Testis (tissue), 3 donors: ENCODE data around the gene UBAP2L. TPM values are rescaled to one million over a fixed set of nuclear protein-coding genes. Genes with fewer than 3 reads are reported as not detected.
A peak's percentile ranks its signal among the peaks of the same experiment; 100 is the strongest.

Experiments
- DNase-seq: peaks from one replicate; pipeline ENCODE4 v3.0.0-alpha.2; 2019
- H3K27ac ChIP-seq, 2 donors: fragments of 200-600 bp; sonication (generic); one replicate each; pipeline ENCODE4 v1.5.1; 2019
- H3K27me3 ChIP-seq: fragments of 200-600 bp; sonication (generic); one replicate; pipeline ENCODE4 v1.5.1; 2019
- H3K36me3 ChIP-seq: fragments of 200-600 bp; sonication (generic); one replicate; pipeline ENCODE4 v1.5.1; 2017; ENCODE audit warnings: low read depth; ENCODE audit errors: missing control alignments
- H3K4me1 ChIP-seq: fragments of 200-600 bp; sonication (generic); one replicate; pipeline ENCODE4 v1.5.1; 2019
- H3K4me3 ChIP-seq, 2 donors: fragments of 200-600 bp; sonication (generic); one replicate each; pipeline ENCODE4 v1.5.1; 2017 to 2019
- H3K9me3 ChIP-seq: fragments of 200-600 bp; sonication (generic); one replicate; pipeline ENCODE4 v1.5.1; 2017
- POLR2A ChIP-seq: fragments of 450-650 bp; IDR thresholded peaks from one replicate; pipeline ENCODE4 v1.6.1; 2017; ENCODE audit warnings: antibody characterized with exemption, mild to moderate bottlenecking, moderate library complexity
- WGBS, 2 donors: methylation state at CpG; one replicate each; pipeline ENCODE4 v1.1.5; 2018; 5-methylcytosine and 5-hydroxymethylcytosine counted together
- intact Hi-C: fragments of 100-400 bp; cut with DNase I; formaldehyde crosslinking; loops from one replicate; pipeline ENCODE4 v1.15.1; 2023; ENCODE audit warnings: low total_unique reads
- polyA plus RNA-seq: library from polyadenylated mRNA; stranded (reverse); fragments of 350-450 nt; fragmentation: Illumina TruSeq; extraction: RNeasy Lipid Tissue Mini Kit (QIAGEN cat#74804); gene quantifications from one replicate; pipeline ENCODE4 v1.2.3, GENCODE V29; 2014; ENCODE audit warnings: low read depth, low replicate concordance; ENCODE audit not compliant: insufficient read depth
- total RNA-seq, 2 donors: library from RNA; depleted of rRNA; stranded (reverse); fragments of >200 nt; gene quantifications; one replicate each; pipeline ENCODE4 v1.2.3, GENCODE V29; 2016
- TF ChIP-seq, protein P1 (sequence below), 3 experiments: fragments of 450-650 bp in 2 of 3; fragments of 200-600 bp in 1 of 3; sonication (generic) in 1 of 3; IDR thresholded peaks; one replicate each; pipeline ENCODE4 v1.5.1; 2016 to 2019; ENCODE audit warnings: antibody characterized with exemption in 3 of 3, mild to moderate bottlenecking in 2 of 3, moderate library complexity in 1 of 3

The UBAP2L gene
- total and polyA plus RNA-seq, 3 donors from 2014 or later, result 159 to 174 (median 166) TPM

DNA sequence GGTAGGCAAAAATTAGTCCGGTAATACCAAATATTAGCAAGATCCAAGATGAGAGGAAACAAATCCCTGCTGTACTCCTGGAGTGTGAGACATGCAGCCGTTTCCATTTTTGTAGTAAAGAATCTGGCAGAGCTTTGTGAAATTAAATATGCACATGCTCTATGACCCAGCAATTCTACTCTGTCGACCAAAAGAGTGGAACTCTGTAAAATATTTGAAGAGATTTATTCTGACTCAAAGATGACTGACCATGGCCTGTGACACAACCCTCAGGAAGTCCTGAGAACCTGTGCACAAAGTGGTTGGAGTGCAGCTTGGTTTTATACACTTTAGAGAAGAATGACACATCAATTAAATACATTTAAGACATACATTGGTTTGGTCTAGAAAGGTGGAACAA, 67.9 kb downstream of the UBAP2L start:
- Histone ChIP-seq H3K27me3 (no peaks in the 10 kb centered on the region), H3K36me3 (no peaks in the 10 kb centered on the region), H3K4me3 (no peak overlapping the region), H3K27ac (no peak overlapping the region), H3K9me3 (no peaks in the 10 kb centered on the region), H3K4me1 (no peaks in the 10 kb centered on the region)
- WGBS, 2 donors, result 64 to 67% methylated on average over 3 of the region's 3 CpGs
- intact Hi-C loops, result no loop called here
- no peak for DNase-seq
- no peak for TF ChIP-seq POLR2A
- TF ChIP-seq, protein P1, sequence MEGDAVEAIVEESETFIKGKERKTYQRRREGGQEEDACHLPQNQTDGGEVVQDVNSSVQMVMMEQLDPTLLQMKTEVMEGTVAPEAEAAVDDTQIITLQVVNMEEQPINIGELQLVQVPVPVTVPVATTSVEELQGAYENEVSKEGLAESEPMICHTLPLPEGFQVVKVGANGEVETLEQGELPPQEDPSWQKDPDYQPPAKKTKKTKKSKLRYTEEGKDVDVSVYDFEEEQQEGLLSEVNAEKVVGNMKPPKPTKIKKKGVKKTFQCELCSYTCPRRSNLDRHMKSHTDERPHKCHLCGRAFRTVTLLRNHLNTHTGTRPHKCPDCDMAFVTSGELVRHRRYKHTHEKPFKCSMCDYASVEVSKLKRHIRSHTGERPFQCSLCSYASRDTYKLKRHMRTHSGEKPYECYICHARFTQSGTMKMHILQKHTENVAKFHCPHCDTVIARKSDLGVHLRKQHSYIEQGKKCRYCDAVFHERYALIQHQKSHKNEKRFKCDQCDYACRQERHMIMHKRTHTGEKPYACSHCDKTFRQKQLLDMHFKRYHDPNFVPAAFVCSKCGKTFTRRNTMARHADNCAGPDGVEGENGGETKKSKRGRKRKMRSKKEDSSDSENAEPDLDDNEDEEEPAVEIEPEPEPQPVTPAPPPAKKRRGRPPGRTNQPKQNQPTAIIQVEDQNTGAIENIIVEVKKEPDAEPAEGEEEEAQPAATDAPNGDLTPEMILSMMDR (IDR thresholded peaks at IDR 0.05), result no peak

DNA sequence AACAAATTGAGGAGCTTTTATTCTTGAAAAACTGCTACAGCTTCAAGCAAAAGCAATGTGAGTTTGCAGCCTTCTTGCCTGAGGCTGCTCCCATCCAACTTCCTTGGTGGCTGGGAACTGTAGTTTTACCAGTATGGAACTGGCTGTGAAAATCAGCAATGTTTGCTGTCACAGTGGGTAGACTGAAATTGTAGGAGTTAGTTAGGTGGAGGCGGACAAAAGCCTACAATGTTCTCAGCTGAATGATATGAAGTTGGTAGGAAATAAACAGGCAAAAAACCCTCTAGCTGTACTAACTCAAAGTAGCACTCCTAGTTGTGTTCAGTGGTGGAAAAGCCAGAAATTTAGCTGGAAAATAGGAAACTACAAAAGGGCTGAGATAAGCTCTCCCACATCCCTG, 70.2 kb downstream of the UBAP2L start:
- H3K9me3 ChIP-seq, result no peaks in the 10 kb centered on the region
- no peaks in the 10 kb centered on the region for H3K36me3 ChIP-seq
- no peak for DNase-seq
- 21 to 41% methylated on average over 1 of the region's 1 CpG for WGBS, 2 donors
- no peaks in the 10 kb centered on the region for H3K4me1 ChIP-seq
- no peak for TF ChIP-seq POLR2A
- TF ChIP-seq, protein P1 (IDR thresholded peaks at IDR 0.05), result no peak
- H3K27ac ChIP-seq, result peak overlapping the region in 1 of 2 donors; percentile 22
- no peak overlapping the region for H3K4me3 ChIP-seq
- no peaks in the 10 kb centered on the region for H3K27me3 ChIP-seq
- intact Hi-C loops, result no loop called here

DNA sequence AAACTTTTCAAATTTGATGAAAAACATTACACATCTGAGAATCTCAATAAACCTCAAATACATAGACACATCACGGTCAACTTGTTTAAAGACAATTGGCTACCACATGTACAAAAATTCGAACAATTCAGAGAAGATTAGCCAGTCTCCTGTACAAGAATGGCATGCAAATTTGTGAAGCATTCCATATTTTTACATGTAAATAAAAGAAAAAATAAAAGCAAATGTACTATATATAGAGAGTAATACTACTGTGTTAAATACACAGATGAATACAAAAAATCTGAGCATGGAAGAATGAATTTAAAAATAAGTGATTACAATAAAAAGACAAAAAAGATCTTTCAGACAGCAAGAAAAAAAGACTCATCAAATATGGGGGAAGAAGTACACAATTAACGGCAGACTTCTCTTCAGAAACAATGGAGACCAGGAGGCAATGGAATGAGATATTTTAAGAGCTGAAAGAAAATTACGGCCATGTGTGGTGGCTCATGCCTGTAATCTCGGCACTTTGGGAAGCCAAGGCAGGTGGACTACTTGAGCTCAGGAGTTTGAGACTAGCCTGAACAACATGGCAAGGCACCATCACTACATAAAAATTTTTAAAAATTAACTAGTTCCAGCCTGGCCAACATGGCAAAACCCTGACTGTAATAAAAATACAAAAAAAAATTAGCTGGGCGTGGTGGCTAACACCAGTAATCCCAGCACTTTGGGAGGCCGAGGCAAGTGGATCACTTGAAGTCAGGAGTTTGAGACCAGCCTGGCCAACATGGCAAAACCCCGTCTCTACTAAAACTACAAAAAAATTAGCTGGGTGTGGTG, 74.9 kb downstream of the UBAP2L start:
- DNase-seq, result no peak
- no peak for TF ChIP-seq POLR2A
- TF ChIP-seq, protein P1 (IDR thresholded peaks at IDR 0.05), result no peak
- no peaks in the 10 kb centered on the region for H3K27me3 ChIP-seq
- no peaks in the 10 kb centered on the region for H3K4me1 ChIP-seq
- H3K4me3 ChIP-seq, result no peak overlapping the region
- intact Hi-C loops, result no loop called here
- no peaks in the 10 kb centered on the region for H3K9me3 ChIP-seq
- WGBS, 2 donors, result 81 to 82% methylated on average over 8 of the region's 8 CpGs
- H3K36me3 ChIP-seq, result no peaks in the 10 kb centered on the region
- no peak overlapping the region for H3K27ac ChIP-seq

DNA sequence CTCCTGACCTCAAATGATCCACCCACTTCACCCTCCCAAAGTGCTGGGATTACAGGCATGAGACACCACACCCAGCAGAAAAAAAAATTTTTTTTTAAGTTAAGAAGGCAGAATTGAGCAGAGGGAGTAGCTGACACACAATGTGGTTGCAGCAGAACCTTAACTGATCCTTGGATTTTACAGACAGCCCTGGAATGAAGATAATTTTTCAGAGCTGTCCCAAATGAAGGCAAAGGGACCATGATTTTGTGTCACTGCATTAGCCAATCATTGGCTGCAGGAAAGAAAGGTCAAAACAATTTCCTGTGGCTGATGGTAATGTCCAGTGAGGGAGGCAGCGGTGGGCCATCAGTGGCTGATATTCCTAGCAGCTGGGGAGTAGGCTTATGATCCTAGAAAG, 80.8 kb downstream of the UBAP2L start:
- no peak overlapping the region for H3K4me3 ChIP-seq

More for the DNA sequence above, 80.8 kb downstream of the UBAP2L start:
- DNase-seq, result no peak
- Histone ChIP-seq H3K4me1 (no peaks in the 10 kb centered on the region), H3K9me3 (no peaks in the 10 kb centered on the region), H3K27me3 (no peaks in the 10 kb centered on the region), H3K36me3 (no peaks in the 10 kb centered on the region), H3K27ac (no peak overlapping the region)
- intact Hi-C loops, result no loop called here
- TF ChIP-seq POLR2A, result no peak
- TF ChIP-seq, protein P1 (IDR thresholded peaks at IDR 0.05), result no peak
- 92 to 100% methylated on average over 1 of the region's 1 CpG for WGBS, 2 donors
